ENCODE measurements around the gene SPEN. TPM values are rescaled to one million over a fixed set of nuclear protein-coding genes. Genes with fewer than 3 reads are reported as not detected.
"Not testable (repeated sequence)": the region's sequence is repeated elsewhere in the genome, so short reads cannot be mapped to it uniquely, and the experiment has no call there.

SPEN gene
- total RNA-seq, 1 donor from 2014 or later: 35.0 TPM

- no peaks in the 10 kb centered on the region for H3K27me3 Mint-ChIP-seq (ENCODE audit: low read depth, unreplicated experiment)
- no peaks in the 10 kb centered on the region for H3K4me1 ChIP-seq (ENCODE audit: insufficient read depth, low read length)
- H3K79me2 ChIP-seq (ENCODE audit: insufficient read depth, low read length): peaks cover 10% of the 10 kb centered on the region
- H3K4me3 ChIP-seq (ENCODE audit: insufficient read depth, low read depth, low read length): no peak overlapping the region
- TF ChIP-seq EZH2 (IDR thresholded peaks at IDR 0.05; ENCODE audit: insufficient read depth, low read length) (no peak), CTCF (IDR thresholded peaks at IDR 0.05; ENCODE audit: insufficient read depth, low read depth, low read length) (no peak)
- H3K27ac Mint-ChIP-seq (ENCODE audit: unreplicated experiment): no peak overlapping the region
- H3K36me3 ChIP-seq (ENCODE audit: insufficient read depth, low read length): no peaks in the 10 kb centered on the region
- H4K20me1 ChIP-seq (ENCODE audit: insufficient read depth, low read length): no peaks in the 10 kb centered on the region
- H3K9me3 Mint-ChIP-seq (ENCODE audit: unreplicated experiment): no peaks in the 10 kb centered on the region
- no peak overlapping the region for H3K9ac ChIP-seq (ENCODE audit: low read length)
- H3K4me3 Mint-ChIP-seq (ENCODE audit: unreplicated experiment): no peak overlapping the region
- no peaks in the 10 kb centered on the region for H3K27me3 ChIP-seq (ENCODE audit: insufficient read depth, low read length)
- FAIRE-seq (no peak), DNase-seq (ENCODE audit: low read depth) (no peak)
- H3K4me1 Mint-ChIP-seq (ENCODE audit: low read depth, unreplicated experiment): peaks cover 5% of the 10 kb centered on the region
- peaks cover 2% of the 10 kb centered on the region for H3K36me3 Mint-ChIP-seq (ENCODE audit: low read depth, unreplicated experiment)
- H2AFZ ChIP-seq (ENCODE audit: low read depth, low read length): no peak overlapping the region
- no peak overlapping the region for H3K27ac ChIP-seq (ENCODE audit: low read depth, low read length)
- no peak overlapping the region for H3K4me2 ChIP-seq (ENCODE audit: low read length)
- H3K9me3 ChIP-seq (ENCODE audit: insufficient read depth, low read depth, low read length): no peaks in the 10 kb centered on the region
Observed at GRCh38 chr1:15837931-15838330, 9.6 kb upstream of the SPEN start.

- Mint-ChIP-seq H3K27ac (ENCODE audit: unreplicated experiment) (no peak overlapping the region), H3K4me1 (ENCODE audit: low read depth, unreplicated experiment) (peaks cover 4% of the 10 kb centered on the region), H3K36me3 (ENCODE audit: low read depth, unreplicated experiment) (peaks cover 2% of the 10 kb centered on the region), H3K27me3 (ENCODE audit: low read depth, unreplicated experiment) (no peaks in the 10 kb centered on the region), H3K4me3 (ENCODE audit: unreplicated experiment) (no peak overlapping the region), H3K9me3 (ENCODE audit: unreplicated experiment) (no peaks in the 10 kb centered on the region)
- TF ChIP-seq CTCF (IDR thresholded peaks at IDR 0.05; ENCODE audit: insufficient read depth, low read depth, low read length): no peak
- no peak for TF ChIP-seq EZH2 (IDR thresholded peaks at IDR 0.05; ENCODE audit: insufficient read depth, low read length)
- DNase-seq (ENCODE audit: low read depth): no peak
- Histone ChIP-seq H3K27ac (ENCODE audit: low read depth, low read length) (no peak overlapping the region), H3K4me3 (ENCODE audit: insufficient read depth, low read depth, low read length) (no peak overlapping the region), H3K4me2 (ENCODE audit: low read length) (no peak overlapping the region), H2AFZ (ENCODE audit: low read depth, low read length) (no peak overlapping the region), H3K4me1 (ENCODE audit: insufficient read depth, low read length) (no peaks in the 10 kb centered on the region), H3K36me3 (ENCODE audit: insufficient read depth, low read length) (no peaks in the 10 kb centered on the region), H3K27me3 (ENCODE audit: insufficient read depth, low read length) (no peaks in the 10 kb centered on the region), H3K9ac (ENCODE audit: low read length) (no peak overlapping the region), H4K20me1 (ENCODE audit: insufficient read depth, low read length) (no peaks in the 10 kb centered on the region), H3K79me2 (ENCODE audit: insufficient read depth, low read length) (peaks cover 2% of the 10 kb centered on the region), H3K9me3 (ENCODE audit: insufficient read depth, low read depth, low read length) (no peaks in the 10 kb centered on the region)
- no peak for FAIRE-seq
Observed at GRCh38 chr1:15838721-15839120, 8.8 kb upstream of the SPEN start.

GRCh38 chr1:15843826-15844572 lies 3.5 kb upstream of the SPEN start:
- Mint-ChIP-seq H3K4me1 (ENCODE audit: low read depth, unreplicated experiment) (peaks cover 2% of the 10 kb centered on the region), H3K4me3 (ENCODE audit: unreplicated experiment) (no peak overlapping the region), H3K27me3 (ENCODE audit: low read depth, unreplicated experiment) (no peaks in the 10 kb centered on the region), H3K9me3 (ENCODE audit: unreplicated experiment) (no peaks in the 10 kb centered on the region), H3K36me3 (ENCODE audit: low read depth, unreplicated experiment) (no peaks in the 10 kb centered on the region), H3K27ac (ENCODE audit: unreplicated experiment) (no peak overlapping the region)
- DNase-seq (ENCODE audit: low read depth) (peak; percentile 54), FAIRE-seq (no peak)
- Histone ChIP-seq H3K4me2 (ENCODE audit: low read length) (peak overlapping the region; percentile 30), H4K20me1 (ENCODE audit: insufficient read depth, low read length) (peaks cover 6% of the 10 kb centered on the region), H3K4me1 (ENCODE audit: insufficient read depth, low read length) (peaks cover 4% of the 10 kb centered on the region), H3K27me3 (ENCODE audit: insufficient read depth, low read length) (no peaks in the 10 kb centered on the region), H3K9ac (ENCODE audit: low read length) (no peak overlapping the region), H3K36me3 (ENCODE audit: insufficient read depth, low read length) (no peaks in the 10 kb centered on the region), H3K4me3 (ENCODE audit: insufficient read depth, low read depth, low read length) (no peak overlapping the region), H3K9me3 (ENCODE audit: insufficient read depth, low read depth, low read length) (no peaks in the 10 kb centered on the region), H2AFZ (ENCODE audit: low read depth, low read length) (no peak overlapping the region), H3K79me2 (ENCODE audit: insufficient read depth, low read length) (peaks cover 24% of the 10 kb centered on the region), H3K27ac (ENCODE audit: low read depth, low read length) (no peak overlapping the region)
- TF ChIP-seq EZH2 (IDR thresholded peaks at IDR 0.05; ENCODE audit: insufficient read depth, low read length) (no peak), CTCF (IDR thresholded peaks at IDR 0.05; ENCODE audit: insufficient read depth, low read depth, low read length) (no peak)

- H3K27ac ChIP-seq (ENCODE audit: low read depth, low read length); H3K9me3 Mint-ChIP-seq (ENCODE audit: unreplicated experiment); H3K27me3 ChIP-seq (ENCODE audit: insufficient read depth, low read length); H3K27ac Mint-ChIP-seq (ENCODE audit: unreplicated experiment); H3K36me3 Mint-ChIP-seq (ENCODE audit: low read depth, unreplicated experiment); H3K9me3 ChIP-seq (ENCODE audit: insufficient read depth, low read depth, low read length); H3K36me3 ChIP-seq (ENCODE audit: insufficient read depth, low read length); H3K9ac ChIP-seq (ENCODE audit: low read length); H3K27me3 Mint-ChIP-seq (ENCODE audit: low read depth, unreplicated experiment); H3K4me1 Mint-ChIP-seq (ENCODE audit: low read depth, unreplicated experiment); H2AFZ ChIP-seq (ENCODE audit: low read depth, low read length); DNase-seq (ENCODE audit: low read depth); H3K4me2 ChIP-seq (ENCODE audit: low read length); H3K4me3 ChIP-seq (ENCODE audit: insufficient read depth, low read depth, low read length); FAIRE-seq: not testable (repeated sequence)
- peaks cover 17% of the 10 kb centered on the region for H3K4me1 ChIP-seq (ENCODE audit: insufficient read depth, low read length)
- H3K4me3 Mint-ChIP-seq (ENCODE audit: unreplicated experiment): peak overlapping the region; percentile 40
- H4K20me1 ChIP-seq (ENCODE audit: insufficient read depth, low read length): peaks cover 15% of the 10 kb centered on the region
- H3K79me2 ChIP-seq (ENCODE audit: insufficient read depth, low read length): peaks cover 45% of the 10 kb centered on the region
Observed at GRCh38 chr1:15846056-15846455, 1.5 kb upstream of the SPEN start.

All from astrocyte (in vitro differentiated cells and primary cell).